HEK293T (cell line): ENCODE results near the gene GPRC5C.

Experiments used
- ARNT ChIP-seq: fragments of 450-650 bp; IDR thresholded peaks from 2 replicates; pipeline ENCODE4 v1.6.1; 2017; ENCODE audit warnings: mild to moderate bottlenecking
- BHLHE40 ChIP-seq: fragments of 450-650 bp; IDR thresholded peaks from 2 replicates; pipeline ENCODE4 v1.6.1; 2016; ENCODE audit warnings: mild to moderate bottlenecking, moderate library complexity, borderline replicate concordance
- ELF4 ChIP-seq: fragments of 450-650 bp; IDR thresholded peaks from 2 replicates; pipeline ENCODE4 v1.6.1; 2017; ENCODE audit warnings: antibody characterized with exemption
- FOXA1 ChIP-seq: fragments of 450-650 bp; IDR thresholded peaks from 2 replicates; pipeline ENCODE4 v1.6.1; 2016; ENCODE audit warnings: mild to moderate bottlenecking
- FOXK2 ChIP-seq: fragments of 450-650 bp; IDR thresholded peaks from 2 replicates; pipeline ENCODE4 v1.6.1; 2016; ENCODE audit warnings: mild to moderate bottlenecking
- FOXM1 ChIP-seq: fragments of 450-650 bp; IDR thresholded peaks from 2 replicates; pipeline ENCODE4 v1.6.1; 2017; ENCODE audit warnings: mild to moderate bottlenecking, borderline replicate concordance
- LEF1 ChIP-seq: fragments of 450-650 bp; IDR thresholded peaks from 2 replicates; pipeline ENCODE4 v1.6.1; 2017; ENCODE audit warnings: mild to moderate bottlenecking, borderline replicate concordance
- NFRKB ChIP-seq: fragments of 450-650 bp; IDR thresholded peaks from 2 replicates; pipeline ENCODE4 v1.6.1; 2016; ENCODE audit warnings: mild to moderate bottlenecking, moderate library complexity
- SP1 ChIP-seq: fragments of 450-650 bp; IDR thresholded peaks from 2 replicates; pipeline ENCODE4 v1.6.1; 2017
- SUZ12 ChIP-seq: fragments of 450-650 bp; IDR thresholded peaks from 2 replicates; pipeline ENCODE4 v1.6.1; 2016; ENCODE audit warnings: mild to moderate bottlenecking
- TARDBP ChIP-seq: fragments of 450-650 bp; IDR thresholded peaks from 2 replicates; pipeline ENCODE4 v1.6.1; 2016

DNA sequence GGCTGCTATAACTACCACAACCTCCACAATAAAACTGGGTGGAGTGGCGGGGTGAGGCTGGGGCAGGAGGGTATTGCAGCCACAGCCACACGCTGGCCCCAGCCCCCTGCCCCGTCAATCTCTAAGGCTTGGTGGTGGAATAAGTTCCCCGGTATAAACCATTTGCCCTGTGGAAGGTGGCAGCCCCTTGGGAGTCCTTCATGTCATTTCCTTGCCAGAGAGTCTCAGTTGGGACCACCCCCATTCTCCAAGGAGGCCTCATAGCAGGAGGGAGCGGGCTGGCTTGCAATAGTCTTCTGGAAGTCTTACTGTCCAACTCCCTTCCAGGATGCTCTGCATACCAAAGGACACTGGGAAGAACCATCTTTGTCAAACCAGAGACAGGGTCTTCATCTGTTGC lies 54.0 kb downstream of the GPRC5C start:
- TF ChIP-seq NFRKB (no peak), BHLHE40 (no peak), ARNT (no peak), LEF1 (no peak), TARDBP (no peak), FOXM1 (no peak), SP1 (no peak), ELF4 (no peak), SUZ12 (no peak), FOXK2 (no peak), FOXA1 (no peak)
